Panc1 (cell line): Measurements from ENCODE around the gene NHEJ1. TPM values are rescaled to one million over a fixed set of nuclear protein-coding genes. Genes with fewer than 3 reads are reported as not detected.
A peak's percentile ranks its signal among the peaks of the same experiment; 100 is the strongest.

Experiments used
- ATAC-seq: fragments of 200-7000 bp; cut with Tn5 transposase; 2 replicates; pipeline ENCODE4 v1.9.1; 2020; ENCODE audit warnings: mild to moderate bottlenecking, moderate library complexity
- BruUV-seq: library from RNA; stranded (reverse); fragments of 400-500 nt; replicated peaks from 2 replicates; lab custom pipeline; 2021; lab: Mats Ljungman, UMichigan
- CTCF ChIA-PET: fragments of 300-600 bp; sonication (Branson Sonifier 250); formaldehyde crosslinking; loops from one replicate; lab custom pipeline; 2022; ENCODE audit warnings: antibody characterized with exemption; lab: Charles Lee
- POLR2A ChIA-PET: fragments of 300-600 bp; sonication (Branson Sonifier 250); formaldehyde crosslinking; loops from one replicate; lab custom pipeline; 2022; ENCODE audit warnings: antibody characterized with exemption; lab: Charles Lee
- DNase-seq: peaks from one replicate; pipeline ENCODE4 v3.0.0-alpha.2; 2010; ENCODE audit warnings: low read depth, low spot score
- H3K27ac ChIP-seq: 2 replicates; pipeline ENCODE4 v1.5.1; 2011; ENCODE audit warnings: mild to moderate bottlenecking, low read length, inconsistent platforms
- H3K27me3 ChIP-seq: fragments of 200-500 bp; sonication (Bioruptor generic); 2 replicates; pipeline ENCODE4 v1.6.0; 2014; ENCODE audit warnings: low read length, inconsistent platforms; ENCODE audit not compliant: control insufficient read depth, insufficient read depth
- H3K36me3 ChIP-seq: fragments of 200-500 bp; sonication (Bioruptor generic); 2 replicates; pipeline ENCODE4 v1.5.1; 2014; ENCODE audit warnings: inconsistent platforms, mild to moderate bottlenecking, low read length, moderate library complexity; ENCODE audit not compliant: control insufficient read depth, insufficient read depth
- H3K4me1 ChIP-seq: 2 replicates; pipeline ENCODE4 v1.5.1; 2011; ENCODE audit warnings: inconsistent platforms, mild to moderate bottlenecking, low read length, moderate library complexity; ENCODE audit not compliant: control insufficient read depth, insufficient read depth
- H3K4me3 ChIP-seq, 2 experiments: 2 replicates each; pipeline ENCODE4 v1.5.1; 2011 to 2012; ENCODE audit warnings: low read depth in 2 of 2, low read length in 2 of 2, mild to moderate bottlenecking in 2 of 2, inconsistent platforms in 1 of 2, moderate library complexity in 1 of 2
- H3K9me3 ChIP-seq: fragments of 200-500 bp; sonication (Bioruptor generic); 2 replicates; pipeline ENCODE4 v1.5.1; 2014; ENCODE audit warnings: low read depth, mild to moderate bottlenecking, inconsistent platforms, low read length, moderate library complexity; ENCODE audit not compliant: control insufficient read depth, insufficient read depth
- CTCF ChIP-seq: fragments of 450-650 bp; IDR thresholded peaks from 2 replicates; pipeline ENCODE4 v1.5.1; 2017; ENCODE audit warnings: mild to moderate bottlenecking
- POLR2AphosphoS5 ChIP-seq: IDR thresholded peaks from 2 replicates; pipeline ENCODE4 v1.6.1; 2012; ENCODE audit warnings: mild to moderate bottlenecking, low read depth, low read length, moderate library complexity
- REST ChIP-seq, 2 experiments: IDR thresholded peaks; 2 replicates each; pipeline ENCODE4 v1.6.1; 2011 to 2012; ENCODE audit warnings: low read depth in 2 of 2, control low read depth in 1 of 2, low read length in 1 of 2, mild to moderate bottlenecking in 1 of 2, moderate library complexity in 1 of 2; ENCODE audit not compliant: insufficient read depth in 1 of 2
- SIN3A ChIP-seq: IDR thresholded peaks from 2 replicates; pipeline ENCODE4 v1.6.1; 2012; ENCODE audit warnings: low read depth, mild to moderate bottlenecking, low read length, moderate library complexity, borderline replicate concordance; ENCODE audit not compliant: insufficient read depth
- TCF7L2 ChIP-seq: IDR thresholded peaks from 2 replicates; pipeline ENCODE4 v1.6.1; 2011; ENCODE audit warnings: mild to moderate bottlenecking, low read depth, low read length, inconsistent platforms
- in situ Hi-C: cut with HindIII; loops from 2 replicates; pipeline ENCODE4 v1.10.0; 2016; ENCODE audit warnings: low sequenced_read_pairs, low pct_unique_long_range_greater_than_20kb
- intact Hi-C: fragments of 100-400 bp; cut with micrococcal nuclease; formaldehyde crosslinking; loops from one replicate; pipeline ENCODE4 v1.10.0; 2022; ENCODE audit not compliant: unreplicated experiment
- total RNA-seq: library from RNA; stranded (reverse); gene quantifications from one replicate; pipeline ENCODE4 v1.2.1, GENCODE V29; 2021; ENCODE audit not compliant: unreplicated experiment

The NHEJ1 gene
- total RNA-seq, 1 experiment from 2014 or later = 18.2 TPM

- BruUV-seq = no TSS peak
- CTCF ChIA-PET = no interaction called here
- H3K36me3 ChIP-seq = peaks cover 25% of the 10 kb centered on the region
Measured at GRCh38 chr2:219184121-219184520, 23.5 kb upstream of the NHEJ1 start.

GRCh38 chr2:219183151-219183772 is 22.6 kb upstream of the NHEJ1 start:
- intact Hi-C loops (no loop called here), in situ Hi-C loops (no loop called here)
- H3K36me3 ChIP-seq = peaks cover 25% of the 10 kb centered on the region

More at GRCh38 chr2:219184121-219184520, 23.5 kb upstream of the NHEJ1 start:
- no peak overlapping the region for H3K27ac ChIP-seq
- in situ Hi-C loops = no loop called here
- H3K4me1 ChIP-seq = peaks cover 6% of the 10 kb centered on the region
- POLR2A ChIA-PET = no interaction called here
- ATAC-seq (no peak), DNase-seq (no peak)
- intact Hi-C loops = no loop called here
- no peaks in the 10 kb centered on the region for H3K27me3 ChIP-seq
- no peak for TF ChIP-seq POLR2AphosphoS5
- no peak for TF ChIP-seq CTCF
- TF ChIP-seq SIN3A = no peak
- TF ChIP-seq REST (IDR thresholded peaks at IDR 0.05; ENCODE audit: insufficient read depth in 1 of 2, low read depth in 2 of 2, low read length in 1 of 2) = no peak
- TF ChIP-seq TCF7L2 = no peak
- no peak overlapping the region for H3K4me3 ChIP-seq
- no peaks in the 10 kb centered on the region for H3K9me3 ChIP-seq

More at GRCh38 chr2:219183151-219183772, 22.6 kb upstream of the NHEJ1 start:
- Histone ChIP-seq H3K27me3 (no peaks in the 10 kb centered on the region), H3K4me3 (no peak overlapping the region), H3K4me1 (peaks cover 10% of the 10 kb centered on the region), H3K27ac (no peak overlapping the region), H3K9me3 (no peaks in the 10 kb centered on the region)
- ATAC-seq (no peak), DNase-seq (no peak)
- POLR2A ChIA-PET = interaction anchor here (0.6 kb wide), 1 partner anchor 243 kb away, joined by 17 read pairs; no protein-coding TSS in a partner anchor
- BruUV-seq = TSS peak; percentile 20
- CTCF ChIA-PET = no interaction called here
- TF ChIP-seq SIN3A (no peak), TCF7L2 (no peak)
